GM12878 (cell line): ENCODE measurements around the gene COPG2. TPM values are rescaled to one million over a fixed set of nuclear protein-coding genes. Genes with fewer than 3 reads are reported as not detected.

Experiments
- ATAC-seq: fragments of 200-7000 bp; cut with Tn5 transposase; 3 replicates; pipeline ENCODE4 v1.9.1; 2020; ENCODE audit warnings: mild to moderate bottlenecking, moderate library complexity
- BruUV-seq: library from RNA; stranded (reverse); fragments of 400-500 nt; replicated peaks from 2 replicates; lab custom pipeline; 2021; lab: Mats Ljungman, UMichigan
- CTCF ChIA-PET: fragments of 300-600 bp; sonication (Branson Sonifier 250); formaldehyde crosslinking; extraction: SDS; loops from one replicate; lab custom pipeline; 2021; ENCODE audit warnings: inconsistent platforms; lab: Yijun Ruan, JAX
- POLR2A ChIA-PET: fragments of 350-600 bp; formaldehyde crosslinking; extraction: SDS; loops from one replicate; lab custom pipeline; 2021; ENCODE audit warnings: inconsistent platforms; lab: Charles Lee
- RAD21 ChIA-PET: fragments of 300-600 bp; sonication (Branson Sonifier 250); formaldehyde crosslinking; loops from one replicate; lab custom pipeline; 2023; ENCODE audit warnings: antibody characterized with exemption; ENCODE audit not compliant: unreplicated experiment; lab: Charles Lee
- SMC1A ChIA-PET: fragments of 300-600 bp; sonication (Branson Sonifier 250); formaldehyde crosslinking; loops from one replicate; lab custom pipeline; 2023; ENCODE audit not compliant: unreplicated experiment, uncharacterized antibody; lab: Charles Lee
- DNase-seq: peaks from one replicate; pipeline ENCODE4 v3.0.0-alpha.2; 2011; ENCODE audit warnings: low read depth, low spot score
- FAIRE-seq: peaks from 3 replicates; lab custom pipeline; 2011; peaks lifted over from hg19 to GRCh38; lab: Jason Lieb, UNC
- H2AFZ ChIP-seq: 2 replicates; pipeline ENCODE4 v1.6.0; 2011; ENCODE audit warnings: low read depth, low read length, control low read depth; ENCODE audit not compliant: control insufficient read depth
- H3K27ac ChIP-seq: 2 replicates; pipeline ENCODE4 v1.5.1; 2011; ENCODE audit warnings: control low read depth; ENCODE audit not compliant: control insufficient read depth, insufficient read depth
- H3K27me3 ChIP-seq, 2 experiments: replicated peaks in 1 of 2; 2 replicates each; pipeline versions ENCODE4 v1.6.0 to v1.6.1; 2011; ENCODE audit warnings: low read length in 1 of 2; ENCODE audit not compliant: control insufficient read depth in 2 of 2, insufficient read depth in 2 of 2
- H3K36me3 ChIP-seq, 2 experiments: 2 replicates each; pipeline ENCODE4 v1.5.1; 2011; ENCODE audit warnings: low read length in 1 of 2; ENCODE audit not compliant: control insufficient read depth in 2 of 2, insufficient read depth in 2 of 2
- H3K4me1 ChIP-seq: 2 replicates; pipeline ENCODE4 v1.6.1; 2011; ENCODE audit warnings: mild to moderate bottlenecking, low read length, moderate library complexity, mixed read lengths; ENCODE audit not compliant: control insufficient read depth, insufficient read depth
- H3K4me2 ChIP-seq: 2 replicates; pipeline ENCODE4 v1.6.0; 2011; ENCODE audit warnings: control low read depth; ENCODE audit not compliant: control insufficient read depth, insufficient read depth
- H3K4me3 ChIP-seq: fragments of 200-600 bp; sonication (generic); 2 replicates; pipeline ENCODE4 v1.5.1; 2016
- H3K79me2 ChIP-seq: 2 replicates; pipeline ENCODE4 v1.6.0; 2011; ENCODE audit warnings: low read length; ENCODE audit not compliant: control insufficient read depth, insufficient read depth
- H3K9ac ChIP-seq: 2 replicates; pipeline ENCODE4 v1.8.0; 2011; ENCODE audit warnings: low read length, control low read depth, mixed read lengths; ENCODE audit not compliant: control insufficient read depth, insufficient read depth
- H3K9me3 ChIP-seq: replicated peaks from 3 replicates; pipeline ENCODE4 v1.5.1; 2011; ENCODE audit warnings: mild to moderate bottlenecking, low read length; ENCODE audit not compliant: control insufficient read depth, insufficient read depth
- H4K20me1 ChIP-seq: 2 replicates; pipeline ENCODE4 v1.6.0; 2011; ENCODE audit not compliant: control insufficient read depth, insufficient read depth
- BACH1 ChIP-seq: fragments of 450-650 bp; IDR thresholded peaks from 2 replicates; pipeline ENCODE4 v1.6.1; 2017; ENCODE audit warnings: mild to moderate bottlenecking, borderline replicate concordance
- ETV6 ChIP-seq, 2 experiments: fragments of 450-650 bp in 1 of 2; IDR thresholded peaks in 1 of 2; conservative IDR thresholded peaks in 1 of 2; 2 replicates each; pipeline ENCODE4 v1.6.1; 2014; ENCODE audit warnings: antibody characterized with exemption in 1 of 2, borderline replicate concordance in 1 of 2, low read depth in 1 of 2, mild to moderate bottlenecking in 1 of 2, moderate library complexity in 1 of 2
- HDGF ChIP-seq: fragments of 450-650 bp; IDR thresholded peaks from 2 replicates; pipeline ENCODE4 v1.6.1; 2016; ENCODE audit warnings: antibody characterized with exemption
- POLR2AphosphoS2 ChIP-seq: IDR thresholded peaks from 2 replicates; pipeline ENCODE4 v1.6.1; 2011; ENCODE audit warnings: low read depth, mild to moderate bottlenecking, low read length, improper control_type of control experiment, moderate library complexity
- RELB ChIP-seq: fragments of 450-650 bp; IDR thresholded peaks from 2 replicates; pipeline ENCODE4 v1.6.1; 2017; ENCODE audit warnings: low read depth, mild to moderate bottlenecking, moderate library complexity
- SMARCA5 ChIP-seq: fragments of 450-650 bp; IDR thresholded peaks from 2 replicates; pipeline ENCODE4 v1.6.1; 2017; ENCODE audit warnings: mild to moderate bottlenecking
- USF1 ChIP-seq: IDR thresholded peaks from 2 replicates; pipeline ENCODE4 v1.6.1; 2011; ENCODE audit warnings: borderline replicate concordance, low read depth, mild to moderate bottlenecking, moderate library complexity, mixed read lengths, low read length; ENCODE audit not compliant: insufficient read depth; ENCODE audit errors: extremely low read length
- USF2 ChIP-seq: IDR thresholded peaks from 2 replicates; pipeline ENCODE4 v1.6.1; 2011; ENCODE audit warnings: low read depth, low read length, improper control_type of control experiment, borderline replicate concordance
- ZNF217 ChIP-seq: fragments of 450-650 bp; IDR thresholded peaks from 2 replicates; pipeline ENCODE4 v1.6.1; 2017; ENCODE audit warnings: antibody characterized with exemption, mild to moderate bottlenecking
- ZNF687 ChIP-seq: fragments of 450-650 bp; IDR thresholded peaks from 2 replicates; pipeline ENCODE4 v1.6.1; 2017; ENCODE audit warnings: mild to moderate bottlenecking, moderate library complexity
- WGBS: methylation state at CpG from one replicate; pipeline ENCODE4 v1.1.6; 2016; ENCODE audit warnings: low lambda C conversion rate; ENCODE audit not compliant: insufficient replicate concordance, insufficient coverage; ENCODE audit errors: missing lambda C conversion rate; 5-methylcytosine and 5-hydroxymethylcytosine counted together
- in situ Hi-C: fragments of 300-500 bp; cut with MboI; formaldehyde crosslinking; loops from 9 replicates; pipeline ENCODE4 v1.14.3; 2018; ENCODE audit warnings: mixed read lengths
- intact Hi-C: fragments of 100-400 bp; cut with micrococcal nuclease; formaldehyde crosslinking; loops from one replicate; pipeline ENCODE4 v1.14.2; 2022; ENCODE audit not compliant: unreplicated experiment
- polyA plus RNA-seq, 11 experiments: library from polyadenylated mRNA; depleted of rRNA in 4 of 11; unstranded in 6 of 11; stranded (reverse) in 5 of 11; fragments of >200 nt; fragmentation: Nextera tagmentation in 4 of 11; fragmentation: Illumina TruSeq in 1 of 11; extraction: Ambion mirVana in 4 of 11; extraction: Trizol in 1 of 11; gene quantifications; 1 replicate in 1 of 11; 2 replicates in 10 of 11; pipeline versions ENCODE4 v1.2.1 to v1.2.3, GENCODE V29; 2011 to 2016; ENCODE audit warnings: inconsistent platforms in 2 of 11, missing spikeins in 2 of 11, low read depth in 1 of 11
- total RNA-seq, 4 experiments: library from RNA; depleted of rRNA in 3 of 4; stranded (reverse); fragments of >200 nt in 3 of 4; fragmentation: Illumina TruSeq in 1 of 4; extraction: Trizol in 1 of 4; gene quantifications; 2 replicates each; pipeline versions ENCODE4 v1.2.1 to v1.2.3, GENCODE V29; 2013 to 2021

The COPG2 gene
- total and polyA plus RNA-seq, 10 of the 15 experiments (the other 5 are each of a cell fraction or from before 2014, with no cell fraction given), result 3.4 to 37.8 (median 16.7) TPM

GRCh38 chr7:130683026-130683425 lies 14.5 kb upstream of the COPG2 start:
- no peak overlapping the region for H3K4me2 ChIP-seq
- ChIA-PET RAD21 (no interaction called here), CTCF (no interaction called here), SMC1A (no interaction called here), POLR2A (no interaction called here)
- DNase-seq (no peak), ATAC-seq (no peak), FAIRE-seq (no peak)
- no peaks in the 10 kb centered on the region for H3K9me3 ChIP-seq
- no peaks in the 10 kb centered on the region for H4K20me1 ChIP-seq
- in situ Hi-C loops, result no loop called here
- H3K27ac ChIP-seq, result no peak overlapping the region
- H3K36me3 ChIP-seq, result no peaks in the 10 kb centered on the region
- H3K9ac ChIP-seq, result no peak overlapping the region
- intact Hi-C loops, result no loop called here
- H3K79me2 ChIP-seq, result no peaks in the 10 kb centered on the region
- no peak overlapping the region for H3K4me3 ChIP-seq
- 97% methylated on average over 2 of the region's 2 CpGs for WGBS
- no peaks in the 10 kb centered on the region for H3K4me1 ChIP-seq
- no peaks in the 10 kb centered on the region for H3K27me3 ChIP-seq
- no TSS peak for BruUV-seq
- no peak overlapping the region for H2AFZ ChIP-seq
- no peak for TF ChIP-seq USF2
- TF ChIP-seq USF1, result no peak
- TF ChIP-seq ZNF217, result no peak
- TF ChIP-seq BACH1, result no peak
- TF ChIP-seq HDGF, result no peak
- TF ChIP-seq RELB, result no peak
- no peak for TF ChIP-seq ETV6 (conservative IDR thresholded peaks at IDR 0.05 in 1 of 2, IDR thresholded peaks at IDR 0.05 in 1 of 2; ENCODE audit: borderline replicate concordance in 1 of 2, low read depth in 1 of 2)
- no peak for TF ChIP-seq SMARCA5
- no peak for TF ChIP-seq POLR2AphosphoS2
- TF ChIP-seq ZNF687, result no peak
